ENCODE data around the gene NF2. TPM values are rescaled to one million over a fixed set of nuclear protein-coding genes. Genes with fewer than 3 reads are reported as not detected.

NF2 gene
- total RNA-seq, 1 experiment from 2014 or later, result 132 TPM

DNA sequence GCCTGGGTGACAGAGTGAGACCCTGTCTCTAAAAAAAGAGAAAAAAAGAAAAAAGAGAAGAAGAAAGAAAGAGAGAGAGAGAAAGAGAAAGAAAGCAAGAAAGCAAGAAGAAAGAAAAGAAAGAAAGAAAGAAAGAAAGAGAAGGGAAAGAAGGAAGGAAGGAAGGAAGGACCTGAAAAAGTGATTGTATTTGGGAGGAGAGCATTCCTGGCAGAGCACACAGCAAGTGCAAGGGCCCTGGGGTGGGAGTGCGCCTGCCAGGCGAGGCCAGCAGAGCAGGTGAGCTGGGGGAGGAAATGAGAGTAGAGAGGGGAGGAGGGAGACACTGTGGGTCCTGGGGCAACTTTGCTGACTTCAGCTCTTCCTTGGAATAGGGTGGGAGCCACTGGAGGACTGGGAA, 108.7 kb downstream of the NF2 start:
- Mint-ChIP-seq H3K27ac (ENCODE audit: unreplicated experiment) (no peak overlapping the region), H3K9me3 (ENCODE audit: low read depth, unreplicated experiment) (no peaks in the 10 kb centered on the region), H3K4me1 (ENCODE audit: low read depth, unreplicated experiment) (peaks cover 24% of the 10 kb centered on the region), H3K36me3 (ENCODE audit: insufficient read depth, unreplicated experiment) (peaks cover 8% of the 10 kb centered on the region), H3K4me3 (ENCODE audit: low read depth, unreplicated experiment) (no peak overlapping the region), H3K27me3 (ENCODE audit: unreplicated experiment) (peaks cover 97% of the 10 kb centered on the region)
- intact Hi-C loops (cut with micrococcal nuclease; ENCODE audit: unreplicated experiment), result no loop called here
- BruUV-seq (replicated peaks), result no TSS peak
- no peak for TF ChIP-seq CTCF (IDR thresholded peaks at IDR 0.05; ENCODE audit: unreplicated experiment)
- no peak for DNase-seq
- CTCF ChIA-PET, result interaction anchor here (0.6 kb wide), 1 partner anchor 1145 kb away, joined by 3 read pairs; no protein-coding TSS in a partner anchor

GRCh38 chr22:29713156-29713727, 109.8 kb downstream of the NF2 start:
- CTCF ChIA-PET, result no interaction called here
- no peak for DNase-seq
- H3K27ac Mint-ChIP-seq (ENCODE audit: unreplicated experiment), result no peak overlapping the region
- intact Hi-C loops (cut with micrococcal nuclease; ENCODE audit: unreplicated experiment), result no loop called here
- no TSS peak for BruUV-seq (replicated peaks)
- H3K4me3 Mint-ChIP-seq (ENCODE audit: low read depth, unreplicated experiment), result no peak overlapping the region
- peaks cover 24% of the 10 kb centered on the region for H3K4me1 Mint-ChIP-seq (ENCODE audit: low read depth, unreplicated experiment)
- H3K36me3 Mint-ChIP-seq (ENCODE audit: insufficient read depth, unreplicated experiment), result peaks cover 8% of the 10 kb centered on the region
- peaks cover 97% of the 10 kb centered on the region for H3K27me3 Mint-ChIP-seq (ENCODE audit: unreplicated experiment)
- no peaks in the 10 kb centered on the region for H3K9me3 Mint-ChIP-seq (ENCODE audit: low read depth, unreplicated experiment)
- no peak for TF ChIP-seq CTCF (IDR thresholded peaks at IDR 0.05; ENCODE audit: unreplicated experiment)

DNA sequence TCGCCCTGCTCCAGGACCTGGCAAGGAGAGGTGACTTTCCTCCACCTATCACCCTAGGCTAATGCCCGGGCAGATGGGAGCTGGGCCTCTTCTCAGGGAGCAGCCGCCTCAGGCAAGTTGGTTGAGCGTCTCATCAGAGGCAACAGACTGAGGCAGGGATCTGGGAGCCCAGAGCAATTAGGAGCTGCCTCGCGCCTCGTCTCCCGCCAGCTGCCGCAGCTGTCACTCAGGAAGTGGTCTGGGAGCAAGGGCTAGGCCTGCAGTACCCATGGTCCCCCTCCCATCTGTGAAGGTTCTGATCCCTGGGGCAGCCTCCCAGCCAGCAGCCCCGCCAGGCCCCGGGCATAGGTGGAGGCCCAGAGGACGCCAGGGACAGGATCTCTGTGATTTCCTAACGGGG, 111.8 kb downstream of the NF2 start:
- H3K4me1 Mint-ChIP-seq (ENCODE audit: low read depth, unreplicated experiment), result peaks cover 24% of the 10 kb centered on the region
- no peak for DNase-seq
- CTCF ChIA-PET, result interaction anchor here (1.0 to 2.1 kb wide), 2 partner anchors 13 to 58 kb away, joined by 3 to 13 read pairs; no protein-coding TSS in a partner anchor
- H3K4me3 Mint-ChIP-seq (ENCODE audit: low read depth, unreplicated experiment), result no peak overlapping the region
- H3K27ac Mint-ChIP-seq (ENCODE audit: unreplicated experiment), result no peak overlapping the region
- H3K27me3 Mint-ChIP-seq (ENCODE audit: unreplicated experiment), result peaks cover 96% of the 10 kb centered on the region
- no TSS peak for BruUV-seq (replicated peaks)
- H3K36me3 Mint-ChIP-seq (ENCODE audit: insufficient read depth, unreplicated experiment), result peaks cover 14% of the 10 kb centered on the region
- intact Hi-C loops (cut with micrococcal nuclease; ENCODE audit: unreplicated experiment), result no loop called here
- no peaks in the 10 kb centered on the region for H3K9me3 Mint-ChIP-seq (ENCODE audit: low read depth, unreplicated experiment)
- TF ChIP-seq CTCF (IDR thresholded peaks at IDR 0.05; ENCODE audit: unreplicated experiment), result no peak

DNA sequence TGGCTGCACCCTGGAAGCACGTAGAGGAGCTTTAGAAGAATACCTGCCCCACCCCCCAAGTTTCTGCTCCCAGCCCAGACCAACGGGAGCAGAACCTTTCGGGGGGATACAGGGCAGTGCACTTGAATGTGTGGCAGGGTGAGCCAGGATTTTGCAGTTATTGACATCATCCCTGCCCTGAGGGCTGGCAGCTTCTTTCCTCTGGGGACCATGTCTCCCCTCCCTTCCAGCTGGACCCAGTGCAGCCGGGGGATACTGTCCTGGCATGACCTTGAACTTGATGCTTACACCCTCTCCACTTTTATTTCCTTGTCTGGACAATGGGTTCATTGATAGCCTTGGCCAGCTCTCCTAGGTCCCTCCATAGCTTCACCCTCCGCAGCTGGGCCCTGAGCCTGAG, 112.3 kb downstream of the NF2 start:
- H3K27ac Mint-ChIP-seq (ENCODE audit: unreplicated experiment), result no peak overlapping the region
- no peak for DNase-seq
- TF ChIP-seq CTCF (IDR thresholded peaks at IDR 0.05; ENCODE audit: unreplicated experiment), result no peak
- H3K36me3 Mint-ChIP-seq (ENCODE audit: insufficient read depth, unreplicated experiment), result peaks cover 14% of the 10 kb centered on the region
- H3K27me3 Mint-ChIP-seq (ENCODE audit: unreplicated experiment), result peaks cover 91% of the 10 kb centered on the region
- CTCF ChIA-PET, result interaction anchor here (1.0 to 2.1 kb wide), 2 partner anchors 14 to 57 kb away, joined by 3 to 13 read pairs; no protein-coding TSS in a partner anchor
- no TSS peak for BruUV-seq (replicated peaks)
- peaks cover 24% of the 10 kb centered on the region for H3K4me1 Mint-ChIP-seq (ENCODE audit: low read depth, unreplicated experiment)
- intact Hi-C loops (cut with micrococcal nuclease; ENCODE audit: unreplicated experiment), result no loop called here
- H3K9me3 Mint-ChIP-seq (ENCODE audit: low read depth, unreplicated experiment), result no peaks in the 10 kb centered on the region
- no peak overlapping the region for H3K4me3 Mint-ChIP-seq (ENCODE audit: low read depth, unreplicated experiment)

All from Calu3 (cell line).